Effector memory CD4-positive, alpha-beta T cell (primary cell): ENCODE results near the gene ZNF70.
A peak's percentile ranks its signal among the peaks of the same experiment; 100 is the strongest.

Source experiments
- DNase-seq, 3 donors: peaks; one replicate each; pipeline ENCODE4 v3.0.0-alpha.2; 2020
- H3K27ac ChIP-seq: 2 replicates; pipeline ENCODE4 v1.7.0; 2013; ENCODE audit warnings: mild to moderate bottlenecking, low read length, moderate library complexity; ENCODE audit not compliant: insufficient read depth, poor library complexity, severe bottlenecking
- H3K27me3 ChIP-seq: replicated peaks from 2 replicates; pipeline ENCODE4 v1.7.0; 2013; ENCODE audit warnings: mild to moderate bottlenecking, low read length; ENCODE audit not compliant: insufficient read depth, control insufficient read depth, poor library complexity, severe bottlenecking
- H3K36me3 ChIP-seq: 2 replicates; pipeline ENCODE4 v1.7.0; 2013; ENCODE audit warnings: mild to moderate bottlenecking, low read length, moderate library complexity; ENCODE audit not compliant: control insufficient read depth, insufficient read depth
- H3K4me1 ChIP-seq: 2 replicates; pipeline ENCODE4 v1.7.0; 2013; ENCODE audit warnings: low read length, mild to moderate bottlenecking; ENCODE audit not compliant: control insufficient read depth, insufficient read depth, poor library complexity, severe bottlenecking
- H3K4me3 ChIP-seq: 2 replicates; pipeline ENCODE4 v1.7.0; 2013; ENCODE audit warnings: low read length, low read depth, mild to moderate bottlenecking; ENCODE audit not compliant: insufficient read depth, poor library complexity, severe bottlenecking
- H3K9me3 ChIP-seq: 2 replicates; pipeline ENCODE4 v1.7.0; 2013; ENCODE audit warnings: mild to moderate bottlenecking, low read length, moderate library complexity; ENCODE audit not compliant: control insufficient read depth

The ZNF70 gene

DNA sequence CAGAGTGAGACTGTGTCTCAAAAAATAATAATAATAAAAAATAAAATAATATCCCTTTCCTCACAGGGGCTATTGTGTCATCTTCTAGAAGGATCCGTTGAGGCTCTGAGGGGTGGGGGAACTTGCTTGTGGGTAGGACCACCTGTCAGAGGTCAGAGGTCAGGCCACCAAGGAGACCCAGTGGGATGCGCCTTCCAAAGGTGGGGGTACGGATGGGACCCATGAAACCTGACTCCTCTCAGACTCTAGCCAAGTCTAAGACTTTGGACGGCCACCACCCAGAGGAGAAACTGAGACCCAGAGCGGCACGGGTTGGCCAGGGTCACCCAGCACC, 21.4 kb upstream of the ZNF70 start:
- Histone ChIP-seq H3K36me3 (no peaks in the 10 kb centered on the region), H3K4me1 (peaks cover 19% of the 10 kb centered on the region), H3K27me3 (no peaks in the 10 kb centered on the region), H3K4me3 (peak overlapping the region; percentile 42), H3K27ac (no peak overlapping the region), H3K9me3 (no peaks in the 10 kb centered on the region)
- DNase-seq = no peak

DNA sequence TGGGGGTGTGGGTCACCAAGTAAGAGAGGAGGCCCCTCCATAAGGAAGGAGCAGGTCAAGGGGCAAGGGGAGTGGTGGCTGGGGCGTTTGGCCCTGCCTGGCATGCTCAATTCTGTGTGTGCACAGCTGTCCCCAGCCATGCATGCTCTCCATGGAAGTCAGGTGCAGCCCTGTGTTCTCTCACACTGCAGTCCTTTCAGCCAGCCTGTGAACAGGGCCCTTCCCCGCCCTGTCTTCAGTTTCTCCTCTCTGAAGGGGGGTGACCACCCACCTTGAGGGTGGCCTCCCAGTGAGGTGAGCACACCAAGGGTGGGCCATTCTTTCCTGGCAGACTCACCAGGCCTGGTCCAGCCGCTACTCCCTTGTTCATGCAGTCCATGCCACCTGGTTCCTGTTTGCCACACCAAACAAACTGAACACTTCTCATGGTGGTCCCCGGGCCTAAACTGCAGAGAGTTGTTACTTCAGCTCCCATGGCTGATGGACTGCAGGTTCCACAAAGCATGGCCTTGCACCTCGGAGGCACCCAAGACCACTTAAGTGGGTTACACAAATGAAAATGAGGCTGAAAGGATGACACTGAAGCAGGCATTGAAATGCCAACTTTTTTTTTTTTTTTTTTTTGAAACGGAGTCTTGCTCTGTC, 18.5 kb upstream of the ZNF70 start:
- Histone ChIP-seq H3K27me3 (no peaks in the 10 kb centered on the region), H3K9me3 (no peaks in the 10 kb centered on the region), H3K4me3 (no peak overlapping the region), H3K27ac (no peak overlapping the region), H3K36me3 (no peaks in the 10 kb centered on the region), H3K4me1 (peaks cover 26% of the 10 kb centered on the region)
- no peak for DNase-seq

DNA sequence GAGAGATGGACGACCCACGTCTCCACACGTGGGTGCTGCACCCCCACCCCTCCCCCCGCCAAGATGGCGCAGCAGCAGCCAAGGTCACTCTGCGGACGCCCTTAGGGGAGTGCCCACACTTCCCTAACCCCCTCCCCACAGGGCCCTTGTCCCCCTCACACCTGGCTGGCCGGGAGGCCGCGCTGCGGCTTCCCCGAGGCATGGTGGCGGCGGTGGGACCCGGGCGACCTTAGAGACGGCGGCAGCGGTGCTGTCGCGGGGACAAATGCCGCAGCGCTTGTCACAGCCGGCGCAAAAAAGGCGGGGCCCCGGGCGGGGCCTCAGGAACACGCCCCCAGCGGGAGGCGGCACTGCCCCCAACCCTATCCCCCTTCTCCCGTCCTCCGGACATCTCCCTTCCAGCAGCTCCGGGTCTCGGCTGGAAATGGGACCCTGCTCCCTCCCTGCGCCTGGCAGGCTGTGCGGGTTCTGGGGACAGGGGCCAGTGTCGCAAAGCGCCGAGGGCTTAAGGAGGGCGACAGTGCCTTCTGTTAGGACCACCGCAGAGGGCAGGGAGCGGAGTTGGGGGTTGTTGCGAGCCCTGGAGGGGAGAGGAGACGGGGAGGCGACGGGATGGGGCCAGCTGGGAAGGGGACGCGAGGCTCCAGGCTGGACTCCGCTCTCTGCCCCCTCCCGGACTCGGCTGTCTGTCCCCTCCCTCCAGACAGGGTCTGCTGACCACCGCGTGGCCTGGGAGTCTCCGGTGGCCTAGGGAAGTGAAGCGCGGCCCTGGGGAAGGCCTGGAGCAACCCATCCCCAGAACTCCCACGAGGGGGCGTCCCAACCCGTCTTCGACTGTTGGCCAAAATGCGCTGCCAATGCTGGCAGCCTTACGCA, 17.0 kb upstream of the ZNF70 start, which contains the start of gene CHCHD10:
CHCHD10 (minus strand) TSS at position 300 of the 876 bp plus-strand sequence; CDS start at position 202, 98 bp downstream.
- DNase-seq = peak; percentile 44 to 62 (median 59)
- peak within 1 kb of the TSS; percentile 65 for H3K27ac ChIP-seq
- H3K4me1 ChIP-seq = peaks cover 37% of the 10 kb centered on the region
- no peaks in the 10 kb centered on the region for H3K36me3 ChIP-seq
- no peaks in the 10 kb centered on the region for H3K27me3 ChIP-seq
- peak within 1 kb of the TSS; percentile 98 for H3K4me3 ChIP-seq
- H3K9me3 ChIP-seq = no peaks in the 10 kb centered on the region

DNA sequence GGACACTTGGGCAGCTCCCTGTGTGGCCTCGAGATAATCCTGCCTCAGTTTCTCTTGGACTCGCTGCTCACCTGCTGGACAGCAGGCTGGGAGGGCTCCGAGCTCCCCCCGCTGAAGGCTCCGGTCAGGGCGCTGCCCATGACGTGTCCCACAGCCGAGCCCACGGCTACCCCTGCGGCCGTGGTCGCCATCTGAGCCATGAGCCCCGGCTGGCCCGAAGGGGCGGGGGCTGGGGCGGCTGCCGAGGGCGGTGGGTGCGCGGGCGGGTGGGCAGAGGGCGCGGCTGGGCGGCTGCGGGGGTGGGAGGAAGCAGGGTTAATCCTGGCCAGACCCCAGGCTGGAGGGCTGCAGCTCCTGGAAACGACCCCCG, 16.4 kb upstream of the ZNF70 start:
- Histone ChIP-seq H3K4me1 (peaks cover 38% of the 10 kb centered on the region), H3K27me3 (no peaks in the 10 kb centered on the region), H3K4me3 (peak overlapping the region; percentile 98), H3K36me3 (no peaks in the 10 kb centered on the region), H3K27ac (peak overlapping the region; percentile 65), H3K9me3 (no peaks in the 10 kb centered on the region)
- no peak for DNase-seq

DNA sequence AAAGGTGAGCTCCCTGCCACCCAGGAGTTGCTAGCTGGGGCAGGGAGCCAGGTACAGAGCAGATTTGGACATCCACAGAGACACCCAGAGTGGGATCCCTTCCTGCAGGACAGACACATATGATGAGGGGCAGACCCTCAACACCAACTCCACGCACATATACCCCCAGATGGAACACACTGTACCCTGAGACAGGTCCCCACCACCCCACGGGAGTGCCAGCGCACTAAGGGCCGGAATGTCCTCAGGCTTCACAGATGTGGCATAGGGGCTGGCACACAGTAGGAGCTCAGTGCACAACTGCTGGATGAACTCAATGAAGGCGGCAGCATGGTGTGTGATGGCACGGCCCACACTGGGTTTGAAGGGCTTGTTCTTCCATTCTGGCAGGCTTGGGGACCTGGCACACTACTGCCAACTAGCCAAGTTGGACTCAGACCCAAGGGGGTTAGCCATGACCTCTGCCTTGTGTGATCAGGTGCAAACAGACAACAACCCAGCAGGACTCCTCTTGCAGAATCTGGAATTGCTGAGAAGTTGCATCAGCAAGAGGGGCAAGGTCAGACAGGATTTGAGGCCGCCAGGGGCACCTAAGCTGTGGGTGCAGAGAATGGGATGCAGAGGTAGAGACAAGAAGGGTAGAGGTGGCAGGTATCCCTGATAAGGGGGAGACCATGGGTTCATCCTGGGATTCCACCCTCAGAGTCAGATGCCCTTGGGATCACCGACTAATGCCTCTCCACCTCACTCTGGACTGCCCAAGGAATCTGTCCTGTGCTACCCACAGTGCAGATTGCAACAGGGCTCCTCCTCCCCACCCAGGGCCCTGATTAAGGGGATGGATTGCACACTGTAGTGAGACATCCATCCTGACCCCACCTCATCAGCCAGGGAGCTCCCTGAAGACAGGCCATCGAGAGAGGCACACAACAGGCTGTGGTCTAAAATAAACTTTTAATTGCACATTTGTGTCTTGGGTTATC, 14.3 kb upstream of the ZNF70 start:
- DNase-seq = no peak
- no peaks in the 10 kb centered on the region for H3K27me3 ChIP-seq
- no peaks in the 10 kb centered on the region for H3K9me3 ChIP-seq
- H3K4me1 ChIP-seq = peaks cover 31% of the 10 kb centered on the region
- H3K27ac ChIP-seq = no peak overlapping the region
- H3K4me3 ChIP-seq = no peak overlapping the region
- no peaks in the 10 kb centered on the region for H3K36me3 ChIP-seq

DNA sequence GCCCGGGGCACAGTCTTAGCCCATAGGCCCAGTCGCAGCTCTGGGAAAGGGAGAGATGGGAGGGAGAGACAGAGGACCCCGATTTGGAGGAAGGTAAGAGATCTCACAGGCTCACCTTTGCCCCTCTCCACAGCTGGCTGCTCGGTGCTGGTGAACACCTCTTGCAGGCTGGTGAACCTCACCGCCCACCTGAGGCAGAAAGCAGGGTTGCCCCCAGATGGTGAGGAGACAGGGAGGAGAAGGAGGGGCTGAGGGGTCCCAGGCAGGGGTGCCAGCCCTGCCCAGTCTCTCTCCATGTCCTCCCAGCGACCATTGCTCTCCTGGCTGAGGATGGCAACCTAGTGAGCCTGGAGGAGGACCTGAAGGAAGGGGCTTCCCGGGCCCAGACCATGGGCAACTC, 13.0 kb upstream of the ZNF70 start:
- Histone ChIP-seq H3K36me3 (no peaks in the 10 kb centered on the region), H3K27ac (no peak overlapping the region), H3K9me3 (no peaks in the 10 kb centered on the region), H3K27me3 (no peaks in the 10 kb centered on the region), H3K4me3 (no peak overlapping the region), H3K4me1 (peaks cover 31% of the 10 kb centered on the region)
- DNase-seq = no peak

DNA sequence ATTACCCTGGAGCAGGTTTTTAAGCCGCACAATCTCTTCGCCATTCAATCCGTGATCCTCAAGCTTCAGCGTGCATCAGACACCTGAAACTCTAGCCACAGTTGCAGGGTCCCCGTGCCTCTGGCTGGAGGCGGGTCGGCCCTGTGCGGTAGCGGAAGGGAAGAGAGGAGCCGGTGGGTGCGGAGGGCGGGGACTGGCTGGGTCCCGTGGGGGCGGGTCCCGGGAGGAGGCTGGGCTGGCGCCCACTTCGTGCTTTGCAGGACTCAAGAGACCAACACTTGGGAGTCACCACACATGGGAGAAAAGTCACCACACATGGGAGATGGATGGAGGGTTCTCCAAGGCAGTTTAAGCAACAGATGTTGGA, 12.7 kb upstream of the ZNF70 start:
- peaks cover 31% of the 10 kb centered on the region for H3K4me1 ChIP-seq
- no peaks in the 10 kb centered on the region for H3K9me3 ChIP-seq
- H3K4me3 ChIP-seq = peak overlapping the region; percentile 48
- no peak overlapping the region for H3K27ac ChIP-seq
- no peaks in the 10 kb centered on the region for H3K36me3 ChIP-seq
- peak in 2 of 3 donors; percentile 17 to 26 for DNase-seq
- no peaks in the 10 kb centered on the region for H3K27me3 ChIP-seq

DNA sequence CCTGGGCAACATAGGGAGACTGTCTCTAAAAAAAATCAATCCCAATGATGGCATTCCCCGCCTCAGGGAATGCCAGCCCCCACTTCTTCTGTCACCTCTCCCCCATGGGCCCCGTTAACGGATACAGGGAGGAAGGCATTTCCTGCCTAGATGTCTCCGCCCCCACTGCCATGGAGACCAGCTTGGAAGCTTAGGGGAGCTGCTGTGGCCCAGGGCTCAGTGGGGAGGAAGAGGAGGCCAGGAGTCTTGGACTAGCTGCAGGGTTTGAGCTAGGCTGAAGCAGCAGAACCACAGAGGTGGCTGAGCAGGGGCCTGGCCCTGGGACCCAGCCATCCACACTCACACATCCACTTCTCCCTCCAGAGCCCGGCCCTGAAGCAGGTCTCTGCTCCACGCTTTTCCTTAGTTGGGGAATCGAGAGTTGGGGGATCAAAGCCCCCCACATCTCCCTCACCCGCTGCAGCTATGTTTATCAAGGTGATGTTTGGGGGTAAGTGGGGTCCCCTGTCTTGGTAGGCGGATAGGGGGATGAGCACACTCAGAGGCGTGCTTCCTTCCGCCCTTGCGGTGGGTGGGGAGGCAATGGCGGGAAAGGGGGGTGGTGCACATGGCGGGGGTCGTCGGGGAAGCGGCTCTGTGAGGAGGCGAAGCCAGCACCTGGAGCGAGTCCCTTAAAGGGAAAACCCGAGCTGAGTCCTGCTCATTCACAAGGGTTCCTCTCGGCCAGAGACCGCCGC, 12.1 kb upstream of the ZNF70 start, which contains the start of gene C22orf15:
C22orf15 (plus strand) TSS at position 149 of the 737 bp plus-strand sequence; CDS start at position 466, 317 bp downstream.
- Histone ChIP-seq H3K36me3 (no peaks in the 10 kb centered on the region), H3K27me3 (no peaks in the 10 kb centered on the region), H3K4me1 (peaks cover 26% of the 10 kb centered on the region), H3K9me3 (no peaks in the 10 kb centered on the region), H3K27ac (no peak within 1 kb of the TSS), H3K4me3 (peak within 1 kb of the TSS; percentile 48)
- DNase-seq = no peak

DNA sequence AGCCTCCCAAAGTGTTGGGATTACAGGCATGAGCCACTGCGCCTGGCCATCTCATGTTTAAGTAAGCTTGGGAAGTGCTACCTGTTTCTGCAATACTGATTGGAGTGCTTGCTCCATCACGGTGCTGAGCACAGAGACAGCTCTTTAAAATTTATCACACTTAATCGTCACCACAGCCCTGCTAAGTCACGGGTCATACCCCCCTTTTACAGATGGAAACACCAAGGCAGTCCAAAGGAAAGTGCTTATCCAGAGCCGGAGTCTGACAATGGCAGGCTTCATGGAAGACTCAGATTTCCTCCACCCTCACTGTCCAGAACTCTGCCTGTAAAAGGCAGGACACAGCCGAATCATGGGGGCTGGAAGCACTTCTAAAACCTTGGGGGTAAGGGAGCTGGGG, 9.1 kb upstream of the ZNF70 start:
- H3K4me3 ChIP-seq = no peak overlapping the region
- no peaks in the 10 kb centered on the region for H3K36me3 ChIP-seq
- no peaks in the 10 kb centered on the region for H3K27me3 ChIP-seq
- no peak for DNase-seq
- H3K27ac ChIP-seq = no peak overlapping the region
- peaks cover 15% of the 10 kb centered on the region for H3K4me1 ChIP-seq
- no peaks in the 10 kb centered on the region for H3K9me3 ChIP-seq
